HG02981 (cell line): ENCODE measurements around the gene INTS1.

ENCODE experiments used
- ATAC-seq: cut with Tn5 transposase; IDR thresholded peaks from one replicate; pipeline ENCODE4 v1.9.1; 2021; ENCODE audit warnings: mild to moderate bottlenecking, moderate library complexity; ENCODE audit not compliant: unreplicated experiment

The INTS1 gene

DNA sequence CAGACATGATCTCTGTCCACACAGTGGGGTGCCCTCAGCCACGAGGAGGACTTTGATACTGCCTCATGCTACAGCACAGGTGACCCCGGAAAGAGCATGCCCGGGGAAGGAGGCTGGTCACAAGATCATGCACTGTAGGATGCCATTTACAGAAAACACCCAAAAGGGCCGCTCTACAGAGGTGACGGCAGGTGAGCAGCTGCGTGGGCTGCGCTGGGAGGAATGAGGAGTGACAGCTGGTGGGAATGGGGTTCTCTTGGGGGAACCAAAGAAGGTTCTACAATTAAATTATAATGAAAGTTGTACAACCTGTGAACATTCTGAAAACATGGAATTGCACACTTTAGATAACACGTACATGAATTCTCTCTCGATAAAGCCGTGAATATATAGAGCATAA is 12.0 kb downstream of the INTS1 start:
- no peak for ATAC-seq

DNA sequence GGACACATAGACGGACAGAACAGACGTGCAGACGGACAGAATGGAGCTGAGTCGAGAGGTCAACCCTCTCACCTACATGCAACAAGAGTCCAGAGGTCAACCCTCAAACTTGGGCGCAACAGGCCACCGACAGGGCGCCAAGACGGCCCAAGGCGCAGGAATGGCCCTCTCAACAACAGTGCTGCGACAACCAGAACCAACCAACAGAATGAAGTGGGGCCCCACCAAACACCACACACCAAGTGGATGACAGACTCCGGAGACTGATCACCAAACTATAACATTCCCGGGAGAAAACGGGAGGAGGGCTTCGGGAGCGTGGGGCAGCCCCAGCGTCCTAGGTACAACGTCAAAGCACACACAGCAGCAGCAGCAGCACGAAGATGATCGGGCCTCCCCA is 13.4 kb downstream of the INTS1 start:
- ATAC-seq, result no peak

GRCh38 chr7:1489336-1489735 is 14.9 kb downstream of the INTS1 start:
- no peak for ATAC-seq

DNA sequence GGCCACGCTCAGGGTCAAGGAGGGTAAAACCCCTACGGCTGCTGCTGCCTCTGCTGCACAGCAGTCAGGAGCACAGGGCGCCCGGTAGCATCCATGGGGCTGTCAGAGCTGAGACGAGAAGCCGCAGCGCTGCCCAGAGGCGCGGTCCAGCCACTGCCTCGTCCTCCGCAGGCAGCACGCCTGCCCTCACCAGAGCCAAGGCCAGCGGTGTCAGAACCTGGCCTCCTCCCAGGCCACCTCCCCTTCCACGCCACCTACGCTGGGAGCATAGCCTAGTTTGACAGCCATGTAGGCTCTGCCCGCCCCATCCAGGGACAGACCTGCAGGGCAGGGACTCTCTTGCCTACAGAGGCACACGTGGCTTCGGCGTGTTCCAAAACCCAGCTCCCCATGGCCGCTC is 16.2 kb downstream of the INTS1 start:
- ATAC-seq, result no peak

DNA sequence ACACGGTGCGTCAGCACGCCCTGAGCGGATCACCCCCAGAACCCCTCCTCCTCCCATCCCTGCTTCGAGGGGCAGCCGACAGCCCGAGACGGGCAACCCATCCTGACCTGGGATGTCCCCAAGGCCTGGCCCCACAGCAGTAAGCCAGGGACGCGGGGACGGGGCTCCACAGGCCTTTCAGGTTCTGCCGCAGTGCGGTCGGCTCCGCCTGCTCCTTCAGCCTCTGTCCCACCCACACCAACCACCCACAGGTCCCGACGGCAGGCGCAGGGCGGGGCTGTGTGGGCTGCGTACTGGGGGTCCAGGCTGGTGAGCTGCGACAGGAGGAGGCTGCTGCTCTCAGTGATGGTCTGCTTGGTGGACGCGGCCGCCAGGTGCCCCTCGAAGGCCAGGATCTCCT is 16.7 kb downstream of the INTS1 start:
- no peak for ATAC-seq

DNA sequence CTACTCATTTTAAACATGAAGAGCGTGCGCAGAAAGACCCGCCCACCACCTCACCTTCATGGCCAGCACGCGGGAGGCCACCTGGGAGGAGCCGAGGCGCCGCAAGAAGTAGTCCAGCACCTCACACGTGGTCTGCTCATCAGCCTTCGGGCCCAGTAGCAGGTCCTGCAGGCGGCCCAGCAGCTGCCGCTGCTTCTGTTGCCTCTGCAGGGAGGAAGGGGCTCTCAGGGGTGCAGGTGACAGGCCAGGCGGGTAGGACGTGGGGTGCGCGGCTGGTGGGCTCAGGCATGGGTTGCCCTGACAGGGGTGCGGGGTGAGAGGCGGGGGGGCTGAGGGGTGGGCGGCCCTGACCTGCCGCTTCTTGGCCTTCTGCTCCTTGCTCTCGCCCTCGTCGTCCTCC is 17.6 kb downstream of the INTS1 start:
- ATAC-seq, result no peak

GRCh38 chr7:1485156-1485555 is 19.0 kb downstream of the INTS1 start:
- ATAC-seq, result no peak

DNA sequence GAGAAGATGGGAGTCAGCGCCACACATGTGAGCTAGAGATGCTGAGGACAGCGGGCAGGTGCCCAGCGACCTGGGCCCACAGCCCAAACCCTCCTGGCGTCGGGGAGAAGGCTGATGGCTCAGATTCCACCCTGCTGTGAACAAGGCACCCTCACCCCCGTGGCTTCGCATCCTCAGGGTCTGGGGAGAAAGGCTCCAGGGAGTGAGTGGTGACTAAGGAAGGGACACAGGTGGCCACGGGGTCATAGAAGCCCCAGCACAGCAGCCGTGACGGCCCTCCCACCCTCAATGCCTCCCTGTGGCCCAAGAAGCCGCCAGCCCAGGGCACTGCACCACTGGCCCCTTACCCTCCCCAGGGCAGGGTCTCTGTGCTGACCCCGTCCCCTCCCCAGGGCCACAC is 19.6 kb downstream of the INTS1 start:
- ATAC-seq, result no peak

DNA sequence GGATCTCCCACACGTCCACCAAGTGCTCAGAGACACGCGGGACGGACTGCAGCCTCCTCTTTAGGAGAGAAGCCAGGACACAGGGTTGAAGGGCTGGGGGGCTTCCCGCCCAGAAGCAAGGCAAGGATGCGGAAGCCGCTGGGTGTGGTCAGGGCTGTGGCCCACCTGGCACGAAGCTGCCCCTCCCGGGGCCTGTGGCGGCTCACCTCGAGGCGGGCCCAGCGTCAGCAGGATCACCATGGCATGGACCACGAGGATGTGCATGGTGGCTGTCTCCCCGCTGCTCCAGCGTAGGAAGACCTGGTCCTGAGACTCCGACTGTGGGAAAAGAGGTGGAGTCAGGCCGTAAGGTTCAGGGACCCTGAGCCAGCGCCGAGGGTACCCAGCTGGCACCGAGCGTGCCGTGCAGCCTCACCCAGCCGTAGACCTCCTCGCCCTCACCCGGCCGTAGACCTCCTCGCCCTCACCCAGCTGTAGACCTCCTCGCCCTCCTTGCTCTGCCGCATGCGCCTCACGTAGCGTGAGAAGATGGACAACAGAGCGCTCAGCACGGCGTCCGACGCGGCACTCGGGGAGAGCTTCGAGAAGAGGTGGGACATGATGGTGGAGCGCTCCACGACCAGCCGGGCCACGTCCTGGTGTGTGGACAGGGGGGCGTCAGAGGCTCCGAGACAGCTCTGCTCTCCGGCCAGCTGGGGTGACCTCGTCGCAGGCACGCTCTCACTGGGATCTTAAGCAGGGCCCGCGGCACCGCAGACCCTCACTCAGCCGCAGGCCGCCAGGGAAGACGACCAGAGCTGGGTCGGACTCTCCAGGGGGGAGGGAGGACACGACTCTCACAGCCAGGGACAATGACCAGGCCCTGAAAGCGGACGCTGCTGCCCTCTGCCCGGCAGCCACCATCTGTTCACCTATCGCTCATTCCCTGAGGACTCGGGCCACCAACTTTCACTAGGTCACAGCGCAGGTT is 20.4 kb downstream of the INTS1 start:
- no peak for ATAC-seq

- no peak for ATAC-seq
These were observed 21.1 kb downstream of the INTS1 start for GRCh38 chr7:1483079-1483478.

DNA sequence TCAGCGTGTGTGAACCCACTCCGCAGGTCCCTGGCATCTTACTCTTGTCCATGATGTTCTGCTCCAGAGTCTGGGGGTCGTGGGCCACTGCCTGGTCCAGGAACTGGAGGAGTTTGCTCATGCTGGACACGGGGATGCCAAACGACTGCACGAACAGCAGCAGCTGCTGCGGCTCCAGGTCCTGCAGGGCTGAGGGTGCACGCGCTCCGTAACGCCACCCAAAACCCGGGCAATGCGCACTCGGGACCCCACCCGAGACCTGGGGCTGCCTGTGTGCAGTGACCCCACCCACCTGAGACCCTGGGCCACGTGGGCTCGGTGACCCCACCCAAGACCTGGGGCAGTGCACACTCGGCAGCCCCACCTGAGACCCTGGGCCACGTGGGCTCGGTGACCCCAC is 22.9 kb downstream of the INTS1 start:
- ATAC-seq, result no peak

- ATAC-seq, result no peak
These were observed 23.5 kb downstream of the INTS1 start for GRCh38 chr7:1480670-1481069.

GRCh38 chr7:1479287-1479686 is 24.9 kb downstream of the INTS1 start:
- no peak for ATAC-seq

GRCh38 chr7:1478480-1478879 is 25.7 kb downstream of the INTS1 start:
- no peak for ATAC-seq

GRCh38 chr7:1476859-1477258 is 27.3 kb downstream of the INTS1 start:
- no peak for ATAC-seq

- ATAC-seq, result no peak
These were observed 28.2 kb downstream of the INTS1 start for GRCh38 chr7:1475991-1476390.

DNA sequence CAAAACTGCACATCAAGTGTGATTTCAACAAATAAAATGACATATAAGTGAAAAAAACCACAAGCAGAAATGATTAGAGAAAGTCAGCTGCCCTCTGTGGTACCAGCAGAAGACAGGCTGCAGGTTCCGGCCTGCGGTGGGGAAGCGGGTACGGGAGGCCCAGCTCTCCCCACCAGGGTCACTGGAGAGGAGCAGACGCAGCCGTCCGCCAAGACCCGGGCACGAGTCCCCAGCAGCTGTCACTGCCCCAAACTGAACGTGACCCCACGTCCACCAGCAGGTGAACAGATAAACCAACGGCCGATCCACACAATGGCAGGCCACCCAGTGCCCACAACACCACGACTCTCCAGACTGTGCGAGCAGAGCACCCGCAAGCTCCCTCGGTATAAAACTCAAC is 28.8 kb downstream of the INTS1 start:
- ATAC-seq, result no peak

DNA sequence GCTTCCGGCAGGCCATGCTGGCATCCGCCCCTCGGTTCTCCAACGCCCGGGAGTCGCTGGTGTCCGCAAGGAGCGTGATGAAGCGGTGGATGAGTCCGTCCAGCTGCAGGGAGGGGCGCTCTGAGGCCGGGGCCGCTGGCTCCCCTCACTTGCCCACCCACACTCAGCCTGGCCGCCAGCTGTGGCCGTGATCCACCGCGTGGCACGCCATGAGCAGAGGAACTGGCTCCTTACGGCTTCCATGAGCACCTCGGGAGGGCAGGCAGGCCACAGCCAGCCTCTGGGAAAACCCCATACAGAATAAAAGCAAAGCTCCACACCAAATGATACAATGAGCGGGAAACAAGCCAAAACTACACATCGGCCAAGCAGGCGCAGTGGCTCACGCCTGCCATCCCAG is 29.5 kb downstream of the INTS1 start:
- ATAC-seq, result no peak

DNA sequence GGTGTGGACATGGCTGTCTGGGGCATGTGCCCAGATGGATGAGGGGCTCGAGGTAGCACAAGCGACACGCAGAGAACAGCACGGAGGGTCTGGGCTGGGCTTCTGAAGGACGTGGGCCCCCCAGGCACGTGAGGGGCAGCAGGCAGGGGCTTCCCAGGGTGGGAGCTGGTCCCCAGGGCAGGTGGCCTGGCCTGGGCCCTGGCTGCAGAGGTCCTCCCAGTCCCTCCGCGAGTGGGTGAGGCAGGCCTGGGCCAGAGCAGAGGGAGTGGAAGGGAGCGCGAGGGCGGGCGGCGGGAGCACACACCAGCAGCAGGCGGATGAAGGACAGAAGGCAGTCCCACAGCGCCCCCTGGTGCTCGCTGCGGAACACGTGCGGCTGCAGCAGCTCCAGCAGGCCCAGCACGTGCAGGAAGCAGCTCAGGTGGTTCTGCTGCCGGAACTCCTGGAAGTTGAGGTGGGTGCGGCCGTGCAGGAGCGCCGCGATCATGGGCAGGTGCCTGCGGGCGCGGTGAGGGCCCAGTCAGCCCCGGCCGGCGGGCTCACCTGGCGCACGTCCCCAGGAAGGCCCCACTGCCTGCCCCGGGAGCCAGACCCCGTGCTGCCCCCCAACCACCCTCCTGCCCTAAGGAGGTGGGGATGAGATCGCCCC is 30.2 kb downstream of the INTS1 start:
- no peak for ATAC-seq

DNA sequence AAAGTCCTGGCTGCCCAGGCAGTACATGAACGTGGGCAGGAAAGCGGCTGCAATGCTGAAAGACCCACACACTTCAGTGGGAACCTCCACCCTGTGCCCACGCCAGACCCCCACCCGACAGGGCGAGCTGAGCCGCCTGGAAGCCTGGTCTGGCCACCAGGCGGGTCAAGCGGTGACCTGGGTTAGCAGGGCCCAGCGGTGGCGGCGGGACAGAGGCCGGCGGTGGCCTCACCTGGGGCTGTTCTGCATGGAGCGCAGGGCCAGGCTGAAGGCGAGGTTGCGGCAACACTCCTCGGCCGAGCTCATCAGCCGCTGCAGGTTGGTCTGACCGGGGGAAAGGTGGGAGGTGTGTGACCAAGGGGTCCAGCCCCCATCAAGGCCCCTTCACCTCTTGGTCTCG is 33.3 kb downstream of the INTS1 start:
- no peak for ATAC-seq

DNA sequence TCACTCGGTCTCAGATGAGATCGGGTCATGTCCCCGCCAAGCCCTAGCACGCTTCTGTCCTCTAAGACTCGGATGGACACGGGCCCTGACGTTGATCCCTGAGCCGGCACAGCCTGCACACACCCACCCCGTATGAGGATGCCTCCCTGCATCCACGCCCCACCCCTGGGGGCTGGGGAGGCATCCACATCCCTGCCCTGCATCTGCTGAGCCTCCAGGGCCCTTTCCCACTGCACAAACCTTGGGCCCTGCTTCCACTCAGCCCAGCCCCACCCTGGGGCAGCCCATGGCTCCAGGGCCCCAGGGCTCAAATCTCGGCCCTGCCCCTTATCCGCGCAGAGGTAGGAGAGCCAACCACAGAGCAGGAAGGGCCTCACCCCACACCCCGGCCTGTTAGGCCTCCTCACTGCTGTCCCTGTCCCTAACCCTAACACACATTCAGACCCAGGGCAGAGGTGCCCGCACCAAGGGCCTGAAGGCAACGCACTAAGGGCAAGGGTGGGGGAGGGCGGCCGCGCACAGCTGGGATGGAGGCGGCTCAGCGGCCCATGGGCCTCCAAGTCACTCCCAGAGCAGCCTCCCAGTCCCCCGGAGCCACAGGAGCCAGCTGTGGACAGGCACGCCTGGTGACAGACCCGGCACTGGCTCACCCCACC is 35.4 kb downstream of the INTS1 start:
- ATAC-seq, result no peak

DNA sequence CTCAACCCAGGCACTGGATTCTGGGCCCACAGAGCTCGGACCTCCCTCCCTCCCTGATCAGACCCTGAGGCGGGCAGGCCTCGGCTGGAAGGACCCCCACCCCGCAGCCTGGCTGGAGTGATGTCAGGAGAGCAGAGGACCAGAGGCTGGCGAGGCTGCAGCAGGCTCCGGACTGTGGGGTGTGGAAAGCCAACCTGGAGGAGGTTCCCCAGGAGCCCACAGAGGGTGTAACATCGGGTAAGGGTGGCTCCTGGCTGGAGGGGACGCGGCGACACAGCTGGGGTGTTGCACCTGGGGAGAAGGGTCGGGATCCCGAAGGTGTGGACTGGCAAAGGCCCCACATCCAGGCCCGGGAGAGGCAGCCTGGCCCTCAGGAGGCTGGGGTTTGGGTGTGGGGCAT is 36.0 kb downstream of the INTS1 start:
- ATAC-seq, result no peak
